Measurements from ENCODE around the gene HMGN4. TPM values are rescaled to one million over a fixed set of nuclear protein-coding genes. Genes with fewer than 3 reads are reported as not detected.

Gene HMGN4
- polyA plus RNA-seq, 3 donors, result 28.1 to 116 (median 91.3) TPM

GRCh38 chr6:26553635-26554446, 15.7 kb downstream of the HMGN4 start:
- Histone ChIP-seq H3K79me2 (ENCODE audit: insufficient read depth, low read length) (no peaks in the 10 kb centered on the region), H3K36me3 (replicated peaks in 1 of 2; ENCODE audit: control insufficient read depth in 1 of 2, insufficient read depth in 2 of 2, low read length in 2 of 2) (no peaks in the 10 kb centered on the region), H3K9ac (ENCODE audit: insufficient read depth, low read length, poor library complexity, severe bottlenecking) (no peak overlapping the region), H3K4me3 (replicated peaks in 1 of 3; ENCODE audit: low read depth in 2 of 3, low read length in 3 of 3) (peak overlapping the region; percentile 41 to 81 (median 78)), H3K9me3 (replicated peaks in 1 of 2; ENCODE audit: control insufficient read depth in 1 of 2, insufficient read depth in 1 of 2, low read length in 2 of 2) (no peaks in the 10 kb centered on the region), H3K4me2 (replicated peaks; ENCODE audit: extremely low read depth, low read length, poor library complexity, severe bottlenecking) (peak overlapping the region; percentile 74), H2AFZ (ENCODE audit: insufficient read depth, low read depth, low read length, poor library complexity, severe bottlenecking) (no peak overlapping the region), H3K27me3 (ENCODE audit: control insufficient read depth in 2 of 2, insufficient read depth in 2 of 2, low read length in 2 of 2) (no peaks in the 10 kb centered on the region), H3K27ac (ENCODE audit: low read depth in 1 of 2, low read length in 2 of 2) (peak overlapping the region in 1 of 2 donors; percentile 21), H3K4me1 (ENCODE audit: control insufficient read depth in 1 of 2, insufficient read depth in 2 of 2, low read length in 2 of 2) (peaks cover 39 to 40% of the 10 kb centered on the region in 2 donors), H4K20me1 (ENCODE audit: insufficient read depth, low read length) (no peaks in the 10 kb centered on the region)
- peaks cover 2 to 8% (median 3%) of the 10 kb centered on the region in 3 donors for H3K27me3 Mint-ChIP-seq (ENCODE audit: low read depth in 3 of 3)
- intact Hi-C loops (cut with micrococcal nuclease), result loop anchor here in 1 of 2 donors (2.0 to 10.0 kb wide), 3 partner anchors 15 to 1201 kb away; partner anchors contain the start of gene HMGN4
- H3K9me3 Mint-ChIP-seq, result peaks cover 0 to 2% (median 0%) of the 10 kb centered on the region in 7 donors
- no peaks in the 10 kb centered on the region for H3K36me3 Mint-ChIP-seq
- DNase-seq, result peak; percentile 69 to 83 (median 78)
- H3K4me3 Mint-ChIP-seq, result no peak overlapping the region
- H3K27ac Mint-ChIP-seq, result no peak overlapping the region
- no peak for TF ChIP-seq CTCF (IDR thresholded peaks at IDR 0.05)
- 0% methylated on average over 11 of the region's 19 CpGs for WGBS (ENCODE audit: insufficient coverage)
- peaks cover 13% of the 10 kb centered on the region for H3K4me1 Mint-ChIP-seq

GRCh38 chr6:26554447-26554696, 16.2 kb downstream of the HMGN4 start:
- H3K9ac ChIP-seq (ENCODE audit: insufficient read depth, low read length, poor library complexity, severe bottlenecking), result no peak overlapping the region
- WGBS (ENCODE audit: insufficient coverage), result no CpG with 5 or more reads among the region's 1 CpG

More at GRCh38 chr6:26554447-26554696, 16.2 kb downstream of the HMGN4 start:
- no peak for DNase-seq
- Histone ChIP-seq H3K27me3 (ENCODE audit: control insufficient read depth in 2 of 2, insufficient read depth in 2 of 2, low read length in 2 of 2) (no peaks in the 10 kb centered on the region), H3K4me3 (replicated peaks in 1 of 3; ENCODE audit: low read depth in 2 of 3, low read length in 3 of 3) (peak overlapping the region in 2 of 3 experiments; percentile 78 to 81), H3K79me2 (ENCODE audit: insufficient read depth, low read length) (no peaks in the 10 kb centered on the region), H2AFZ (ENCODE audit: insufficient read depth, low read depth, low read length, poor library complexity, severe bottlenecking) (peak overlapping the region; percentile 41), H3K36me3 (replicated peaks in 1 of 2; ENCODE audit: control insufficient read depth in 1 of 2, insufficient read depth in 2 of 2, low read length in 2 of 2) (no peaks in the 10 kb centered on the region), H3K4me2 (replicated peaks; ENCODE audit: extremely low read depth, low read length, poor library complexity, severe bottlenecking) (peak overlapping the region; percentile 74), H3K9me3 (replicated peaks in 1 of 2; ENCODE audit: control insufficient read depth in 1 of 2, insufficient read depth in 1 of 2, low read length in 2 of 2) (no peaks in the 10 kb centered on the region), H3K4me1 (ENCODE audit: control insufficient read depth in 1 of 2, insufficient read depth in 2 of 2, low read length in 2 of 2) (peaks cover 39 to 40% of the 10 kb centered on the region in 2 donors), H3K27ac (ENCODE audit: low read depth in 1 of 2, low read length in 2 of 2) (no peak overlapping the region), H4K20me1 (ENCODE audit: insufficient read depth, low read length) (no peaks in the 10 kb centered on the region)
- peaks cover 2 to 8% (median 3%) of the 10 kb centered on the region in 3 donors for H3K27me3 Mint-ChIP-seq (ENCODE audit: low read depth in 3 of 3)
- intact Hi-C loops (cut with micrococcal nuclease), result loop anchor here in 1 of 2 donors (10.0 kb wide), 2 partner anchors 220 to 1200 kb away; no protein-coding TSS in a partner anchor
- H3K4me3 Mint-ChIP-seq, result peak overlapping the region; percentile 79 to 90
- H3K9me3 Mint-ChIP-seq, result peaks cover 0 to 2% (median 0%) of the 10 kb centered on the region in 7 donors
- H3K36me3 Mint-ChIP-seq, result no peaks in the 10 kb centered on the region
- peaks cover 13% of the 10 kb centered on the region for H3K4me1 Mint-ChIP-seq
- H3K27ac Mint-ChIP-seq, result peak overlapping the region in 2 of 7 donors; percentile 76 to 83
- no peak for TF ChIP-seq CTCF (IDR thresholded peaks at IDR 0.05)

Measured in CD14-positive monocyte (primary cell).